T-helper 2 cell (primary cell): Measurements from ENCODE around the gene ENPP7.

ENCODE experiments used
- DNase-seq, 5 experiments: peaks; one replicate each; pipeline versions ENCODE4 v3.0.0 to v3.0.0-alpha.2; 2012 to 2022
- total RNA-seq, 2 donors: gene quantifications; one replicate each; lab custom pipeline; 2026; lab: John Stamatoyannopoulos, UW

ENPP7 gene
- 0 reads per million in 2 donors for total RNA-seq

GRCh38 chr17:79730769-79731483 lies at the start of gene ENPP7:
TSS of gene ENPP7 (plus strand) at chr17:79730943. CDS start at chr17:79731140, 197 bp downstream.
- DNase-seq = no peak

GRCh38 chr17:79681101-79681621 lies 49.6 kb upstream of the ENPP7 start:
- DNase-seq = no peak

- DNase-seq = no peak
Measured at GRCh38 chr17:79681628-79682261, 49.0 kb upstream of the ENPP7 start.

GRCh38 chr17:79683365-79683764 lies 47.4 kb upstream of the ENPP7 start:
- no peak for DNase-seq

GRCh38 chr17:79684132-79684985 lies 46.4 kb upstream of the ENPP7 start:
- no peak for DNase-seq

- no peak for DNase-seq
Measured at GRCh38 chr17:79685121-79685520, 45.6 kb upstream of the ENPP7 start.

- DNase-seq = no peak
Measured at GRCh38 chr17:79686476-79686875, 44.3 kb upstream of the ENPP7 start.

- no peak for DNase-seq
Measured at GRCh38 chr17:79690466-79690865, 40.3 kb upstream of the ENPP7 start.

GRCh38 chr17:79690988-79691836 lies 39.5 kb upstream of the ENPP7 start:
- no peak for DNase-seq

- DNase-seq = no peak
Measured at GRCh38 chr17:79691931-79692330, 38.8 kb upstream of the ENPP7 start.

- no peak for DNase-seq
Measured at GRCh38 chr17:79693419-79693818, 37.3 kb upstream of the ENPP7 start.

- DNase-seq = no peak
Measured at GRCh38 chr17:79695293-79695790, 35.4 kb upstream of the ENPP7 start.

- no peak for DNase-seq
Measured at GRCh38 chr17:79695797-79696609, 34.7 kb upstream of the ENPP7 start.

GRCh38 chr17:79696610-79696982 lies 34.1 kb upstream of the ENPP7 start:
- no peak for DNase-seq

- DNase-seq = no peak
Measured at GRCh38 chr17:79698146-79698846, 32.4 kb upstream of the ENPP7 start.

GRCh38 chr17:79699386-79700036 lies 31.2 kb upstream of the ENPP7 start:
- no peak for DNase-seq

GRCh38 chr17:79700592-79700991 lies 30.2 kb upstream of the ENPP7 start:
- DNase-seq = no peak

- no peak for DNase-seq
Measured at GRCh38 chr17:79702034-79702433, 28.7 kb upstream of the ENPP7 start.

- DNase-seq = no peak
Measured at GRCh38 chr17:79702550-79703236, 28.1 kb upstream of the ENPP7 start.
